Neural crest cell (in vitro differentiated cells): Measurements from ENCODE around the gene GPR15LG. TPM values are rescaled to one million over a fixed set of nuclear protein-coding genes. Genes with fewer than 3 reads are reported as not detected.
"Not testable (repeated sequence)": the region's sequence is repeated elsewhere in the genome, so short reads cannot be mapped to it uniquely, and the experiment has no call there.

ENCODE experiments used
- DNase-seq: peaks from one replicate; pipeline ENCODE4 v3.0.0; 2021; ENCODE audit warnings: low read depth, mixed read lengths, low spot score
- H3K27ac Mint-ChIP-seq: one replicate; pipeline ENCODE4 v1.8.0; 2021; ENCODE audit warnings: mild to moderate bottlenecking, mixed read lengths; ENCODE audit not compliant: unreplicated experiment
- H3K27me3 Mint-ChIP-seq: 2 replicates; pipeline ENCODE4 v1.8.0; 2021; ENCODE audit warnings: low read depth, mild to moderate bottlenecking, mixed read lengths
- H3K36me3 Mint-ChIP-seq: 2 replicates; pipeline ENCODE4 v1.8.0; 2021; ENCODE audit warnings: low read depth, mild to moderate bottlenecking, mixed read lengths
- H3K4me1 Mint-ChIP-seq: 2 replicates; pipeline ENCODE4 v1.8.0; 2021; ENCODE audit warnings: mixed read lengths
- H3K4me3 Mint-ChIP-seq: one replicate; pipeline ENCODE4 v1.8.0; 2021; ENCODE audit warnings: mild to moderate bottlenecking, mixed read lengths
- H3K9me3 Mint-ChIP-seq: 2 replicates; pipeline ENCODE4 v1.8.0; 2021; ENCODE audit warnings: mixed read lengths
- CTCF ChIP-seq: fragments of 200-600 bp; sonication (generic); conservative IDR thresholded peaks from 2 replicates; pipeline ENCODE4 v1.5.0; 2021; ENCODE audit warnings: antibody characterized with exemption, mild to moderate bottlenecking
- total RNA-seq: library from RNA; stranded (reverse); gene quantifications from 2 replicates; pipeline ENCODE4 v1.2.1, GENCODE V29; 2021

The GPR15LG gene
- total RNA-seq, 1 donor from 2014 or later: not detected

- H3K4me1 Mint-ChIP-seq, H3K4me3 Mint-ChIP-seq, H3K27me3 Mint-ChIP-seq, H3K36me3 Mint-ChIP-seq, DNase-seq, H3K9me3 Mint-ChIP-seq: not testable (repeated sequence)
- peak overlapping the region; percentile 19 for H3K27ac Mint-ChIP-seq
These were observed 1.7 kb upstream of the GPR15LG start for GRCh38 chr10:84171700-84172466.

- Mint-ChIP-seq H3K4me3 (no peak overlapping the region), H3K27ac (no peak overlapping the region), H3K4me1 (peaks cover 10% of the 10 kb centered on the region), H3K9me3 (no peaks in the 10 kb centered on the region), H3K36me3 (no peaks in the 10 kb centered on the region), H3K27me3 (no peaks in the 10 kb centered on the region)
- no peak for DNase-seq
- TF ChIP-seq CTCF: no peak
These were observed 889 bp upstream of the GPR15LG start for GRCh38 chr10:84172467-84173356.

- H3K4me1 Mint-ChIP-seq: peaks cover 10% of the 10 kb centered on the region
- H3K36me3 Mint-ChIP-seq: no peaks in the 10 kb centered on the region
- H3K27me3 Mint-ChIP-seq: no peaks in the 10 kb centered on the region
- DNase-seq: no peak
- H3K27ac Mint-ChIP-seq: no peak overlapping the region
- no peak overlapping the region for H3K4me3 Mint-ChIP-seq
- no peaks in the 10 kb centered on the region for H3K9me3 Mint-ChIP-seq
- no peak for TF ChIP-seq CTCF
These were observed 1.8 kb downstream of the GPR15LG start for GRCh38 chr10:84175436-84175835.

GRCh38 chr10:84176351-84176750 is 2.8 kb downstream of the GPR15LG start:
- Mint-ChIP-seq H3K27me3 (no peaks in the 10 kb centered on the region), H3K9me3 (no peaks in the 10 kb centered on the region), H3K27ac (no peak overlapping the region), H3K36me3 (no peaks in the 10 kb centered on the region), H3K4me1 (peaks cover 7% of the 10 kb centered on the region), H3K4me3 (no peak overlapping the region)
- no peak for DNase-seq
- no peak for TF ChIP-seq CTCF

GRCh38 chr10:84176836-84177474 is 3.4 kb downstream of the GPR15LG start:
- Mint-ChIP-seq H3K4me3 (no peak overlapping the region), H3K4me1 (peaks cover under 1% of the 10 kb centered on the region), H3K9me3 (no peaks in the 10 kb centered on the region), H3K27me3 (no peaks in the 10 kb centered on the region), H3K36me3 (no peaks in the 10 kb centered on the region), H3K27ac (no peak overlapping the region)
- DNase-seq: no peak
- TF ChIP-seq CTCF: no peak
